ENCODE measurements around the gene KIF25. TPM values are rescaled to one million over a fixed set of nuclear protein-coding genes. Genes with fewer than 3 reads are reported as not detected.
A peak's percentile ranks its signal among the peaks of the same experiment; 100 is the strongest.

The KIF25 gene
- total and polyA plus RNA-seq, 4 experiments from 2014 or later, result not detected

DNA sequence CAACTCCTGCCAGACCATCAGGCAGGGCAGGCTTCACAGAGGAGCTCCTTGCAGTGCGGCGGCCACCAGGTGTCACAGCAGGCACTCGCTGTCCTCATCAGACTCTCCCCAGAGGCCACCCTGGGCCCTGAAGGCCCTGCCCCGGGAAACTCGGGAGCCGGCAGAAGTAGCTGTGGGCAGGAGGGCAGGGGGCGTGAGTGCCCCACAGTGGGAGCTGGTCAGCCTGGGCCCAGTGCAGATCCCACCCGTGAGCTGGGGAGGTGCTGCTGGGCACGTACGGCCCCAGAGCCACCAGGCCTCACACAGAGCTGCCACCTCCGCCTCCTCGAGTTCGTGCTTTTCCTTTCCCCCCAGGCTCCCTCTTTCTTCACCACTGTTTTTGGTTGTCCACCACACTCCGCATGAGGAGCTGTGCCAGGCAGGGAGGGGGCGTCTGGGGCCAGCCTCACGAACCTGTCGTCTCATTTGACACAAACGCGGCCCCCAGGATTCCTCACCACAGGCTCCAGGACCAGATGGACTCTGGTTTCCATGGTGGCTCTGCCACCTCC lies 47.7 kb downstream of the KIF25 start:
- Mint-ChIP-seq H3K36me3 (no peaks in the 10 kb centered on the region), H3K4me3 (no peak overlapping the region), H3K27me3 (no peaks in the 10 kb centered on the region), H3K4me1 (no peaks in the 10 kb centered on the region), H3K27ac (no peak overlapping the region), H3K9me3 (peaks cover 0 to 16% (median 9%) of the 10 kb centered on the region in 8 donors)
- CTCF ChIA-PET (ENCODE audit: partially characterized antibody), result no interaction called here
- DNase-seq, result no peak
- no peaks in the 10 kb centered on the region for H3K36me3 ChIP-seq (ENCODE audit: insufficient read depth, low read length)
- POLR2A ChIA-PET (ENCODE audit: partially characterized antibody), result no interaction called here
- no peak overlapping the region for H3K27ac ChIP-seq (ENCODE audit: low read depth, low read length)
- H3K9me3 ChIP-seq (ENCODE audit: control insufficient read depth in 1 of 2, low read length in 2 of 2), result no peaks in the 10 kb centered on the region
- H3K27me3 ChIP-seq (ENCODE audit: insufficient read depth, low read length), result no peaks in the 10 kb centered on the region
- H3K4me1 ChIP-seq (ENCODE audit: insufficient read depth, low read length), result no peaks in the 10 kb centered on the region
- H3K4me3 ChIP-seq (ENCODE audit: low read length in 2 of 2), result no peak overlapping the region
- intact Hi-C loops (cut with micrococcal nuclease), result no loop called here

DNA sequence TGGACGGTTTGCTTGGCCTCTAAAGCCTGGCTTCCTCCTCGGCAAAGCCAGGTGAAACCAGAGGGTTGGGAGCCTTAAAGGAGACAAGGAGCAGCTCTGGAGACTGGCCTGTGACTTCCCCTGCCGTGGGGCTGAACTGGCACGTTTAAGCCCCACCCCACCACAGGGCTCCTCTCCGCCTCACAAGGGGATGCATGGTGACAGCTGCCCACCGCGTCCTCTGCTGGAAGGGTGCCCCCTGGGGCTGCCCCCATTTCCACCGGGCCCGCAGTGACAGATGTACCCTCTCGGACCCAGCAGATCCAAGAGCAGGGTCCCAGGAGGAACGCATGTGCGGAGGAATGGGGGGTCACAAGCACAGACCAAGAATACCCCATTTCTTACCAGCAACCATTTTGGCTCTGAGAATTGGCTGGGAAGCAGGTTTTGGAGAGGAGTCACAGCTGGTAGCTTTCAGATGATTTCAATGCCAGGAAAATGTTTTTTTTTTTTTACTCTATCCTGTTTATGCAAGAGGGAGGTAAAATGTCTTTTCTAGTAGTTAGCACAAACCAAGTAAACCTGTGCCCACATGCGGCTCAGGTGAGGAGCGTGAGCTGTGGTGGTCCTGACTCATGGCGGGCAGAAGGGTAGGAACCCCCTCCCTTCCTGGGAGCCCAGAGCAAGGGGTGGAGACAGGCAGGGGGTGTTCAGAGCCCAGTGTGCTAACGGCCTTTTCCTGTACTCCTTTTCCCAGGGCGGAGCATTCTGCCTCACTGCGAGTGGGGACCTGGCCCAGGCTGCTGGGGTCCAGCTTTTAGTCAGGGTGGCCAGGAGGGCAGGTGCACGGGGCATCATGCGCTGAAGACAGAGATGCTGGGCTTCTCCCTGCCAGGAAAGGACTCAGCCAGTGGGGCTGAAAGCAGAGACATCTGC lies 48.5 kb downstream of the KIF25 start:
- Mint-ChIP-seq H3K27me3 (no peaks in the 10 kb centered on the region), H3K4me1 (no peaks in the 10 kb centered on the region), H3K4me3 (peak overlapping the region in 1 of 8 donors; percentile 7), H3K9me3 (peaks cover 0 to 11% (median 4%) of the 10 kb centered on the region in 8 donors), H3K36me3 (no peaks in the 10 kb centered on the region), H3K27ac (no peak overlapping the region)
- Histone ChIP-seq H3K4me3 (ENCODE audit: low read length in 2 of 2) (no peak overlapping the region), H3K4me1 (ENCODE audit: insufficient read depth, low read length) (no peaks in the 10 kb centered on the region), H3K27me3 (ENCODE audit: insufficient read depth, low read length) (no peaks in the 10 kb centered on the region), H3K9me3 (ENCODE audit: control insufficient read depth in 1 of 2, low read length in 2 of 2) (no peaks in the 10 kb centered on the region), H3K27ac (ENCODE audit: low read depth, low read length) (no peak overlapping the region), H3K36me3 (ENCODE audit: insufficient read depth, low read length) (no peaks in the 10 kb centered on the region)
- CTCF ChIA-PET (ENCODE audit: partially characterized antibody), result no interaction called here
- no peak for DNase-seq
- POLR2A ChIA-PET (ENCODE audit: partially characterized antibody), result no interaction called here
- intact Hi-C loops (cut with micrococcal nuclease), result no loop called here

DNA sequence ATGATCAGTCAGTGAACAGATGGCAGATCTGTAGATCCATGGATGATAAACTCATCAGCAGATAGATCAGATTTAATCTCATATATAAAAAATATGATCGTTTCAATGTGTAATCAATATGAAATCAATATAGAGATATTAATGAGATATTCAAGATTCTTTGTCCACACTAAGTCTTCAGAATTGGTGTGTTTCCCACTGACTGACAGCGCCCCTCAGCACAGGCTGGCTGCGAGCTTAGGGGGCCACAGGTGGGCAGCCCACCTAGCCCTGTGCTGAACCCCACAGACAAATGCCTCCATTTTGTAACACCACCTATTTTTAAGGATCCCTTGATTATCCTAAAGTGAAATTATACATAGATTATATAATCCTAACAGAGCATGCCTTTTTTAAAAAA lies 49.2 kb downstream of the KIF25 start:
- DNase-seq, result no peak
- Histone ChIP-seq H3K4me1 (ENCODE audit: insufficient read depth, low read length) (no peaks in the 10 kb centered on the region), H3K4me3 (ENCODE audit: low read length in 2 of 2) (no peak overlapping the region), H3K36me3 (ENCODE audit: insufficient read depth, low read length) (no peaks in the 10 kb centered on the region), H3K27me3 (ENCODE audit: insufficient read depth, low read length) (no peaks in the 10 kb centered on the region), H3K27ac (ENCODE audit: low read depth, low read length) (no peak overlapping the region), H3K9me3 (ENCODE audit: control insufficient read depth in 1 of 2, low read length in 2 of 2) (no peaks in the 10 kb centered on the region)
- ChIA-PET CTCF (ENCODE audit: partially characterized antibody) (no interaction called here), POLR2A (ENCODE audit: partially characterized antibody) (no interaction called here)
- Mint-ChIP-seq H3K36me3 (no peaks in the 10 kb centered on the region), H3K27me3 (no peaks in the 10 kb centered on the region), H3K9me3 (peaks cover 0 to 6% (median under 1%) of the 10 kb centered on the region in 8 donors), H3K4me3 (no peak overlapping the region), H3K27ac (no peak overlapping the region), H3K4me1 (no peaks in the 10 kb centered on the region)
- intact Hi-C loops (cut with micrococcal nuclease), result no loop called here

DNA sequence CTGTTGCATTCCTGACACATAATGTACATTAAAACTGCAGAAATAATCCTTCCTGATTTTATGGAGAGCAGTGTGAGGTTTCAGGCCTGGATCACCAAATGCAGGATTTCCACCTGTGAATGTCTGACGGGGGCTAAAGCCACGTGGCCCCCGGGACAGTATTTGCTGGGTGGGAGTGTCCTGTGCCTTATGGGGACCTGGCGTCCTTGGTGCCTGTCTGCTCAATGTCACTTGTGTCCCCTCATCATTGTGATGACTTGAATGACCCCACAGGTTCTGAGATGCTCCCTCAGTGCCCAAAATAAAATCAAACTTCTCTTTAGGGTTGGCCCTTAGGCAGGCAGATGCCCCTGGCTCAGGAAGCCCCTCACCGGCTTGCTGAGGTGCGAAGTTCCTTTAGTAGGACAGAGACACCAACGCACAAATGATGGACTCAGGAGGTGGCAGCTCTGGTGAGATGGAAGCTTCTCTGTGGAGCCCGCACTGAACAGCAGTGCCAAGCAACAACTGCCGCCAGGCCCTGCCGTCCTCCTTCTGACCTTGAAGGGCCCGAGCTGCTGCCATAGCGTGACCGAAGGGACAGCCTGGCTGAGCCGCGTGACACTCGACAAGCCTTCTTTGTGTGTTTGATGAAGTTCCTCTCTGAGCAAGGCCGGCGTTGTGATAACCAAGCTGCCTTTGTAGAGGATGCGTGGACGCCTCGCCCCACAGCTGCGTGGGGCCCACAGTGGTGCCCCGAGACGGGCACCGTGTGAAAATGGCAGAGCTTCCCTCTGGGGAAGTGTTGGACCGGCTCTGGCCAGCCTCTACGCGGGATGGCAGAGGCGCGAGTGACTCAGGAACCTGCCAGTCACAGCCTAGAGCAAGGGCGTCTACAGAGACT lies 50.6 kb downstream of the KIF25 start:
- ChIA-PET POLR2A (ENCODE audit: partially characterized antibody) (no interaction called here), CTCF (ENCODE audit: partially characterized antibody) (no interaction called here)
- Histone ChIP-seq H3K27ac (ENCODE audit: low read depth, low read length) (no peak overlapping the region), H3K4me3 (ENCODE audit: low read length in 2 of 2) (no peak overlapping the region), H3K36me3 (ENCODE audit: insufficient read depth, low read length) (no peaks in the 10 kb centered on the region), H3K27me3 (ENCODE audit: insufficient read depth, low read length) (no peaks in the 10 kb centered on the region), H3K9me3 (ENCODE audit: control insufficient read depth in 1 of 2, low read length in 2 of 2) (no peaks in the 10 kb centered on the region), H3K4me1 (ENCODE audit: insufficient read depth, low read length) (no peaks in the 10 kb centered on the region)
- intact Hi-C loops (cut with micrococcal nuclease), result no loop called here
- Mint-ChIP-seq H3K4me1 (no peaks in the 10 kb centered on the region), H3K27ac (no peak overlapping the region), H3K4me3 (no peak overlapping the region), H3K27me3 (no peaks in the 10 kb centered on the region), H3K9me3 (peaks cover 0 to 1% (median 0%) of the 10 kb centered on the region in 8 donors), H3K36me3 (no peaks in the 10 kb centered on the region)
- DNase-seq, result no peak

DNA sequence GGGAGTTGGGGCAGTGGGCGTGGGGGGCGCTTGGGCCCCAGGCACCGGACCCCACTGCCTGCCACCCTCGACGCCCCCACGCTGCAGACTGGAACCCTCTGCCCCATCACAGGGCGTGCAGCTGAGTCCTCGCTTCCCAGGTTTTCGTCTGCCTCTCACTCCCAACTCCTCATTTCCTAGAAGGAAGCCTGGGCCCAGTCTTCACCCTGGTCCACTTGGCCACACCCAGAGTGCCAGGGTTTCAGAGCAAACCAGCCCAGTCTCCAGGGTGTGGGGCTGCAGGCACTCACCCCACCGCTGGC lies 51.2 kb downstream of the KIF25 start:
- DNase-seq, result no peak
- Mint-ChIP-seq H3K9me3 (peaks cover 0 to 1% (median 0%) of the 10 kb centered on the region in 8 donors), H3K4me3 (no peak overlapping the region), H3K4me1 (no peaks in the 10 kb centered on the region), H3K27ac (no peak overlapping the region), H3K36me3 (no peaks in the 10 kb centered on the region), H3K27me3 (no peaks in the 10 kb centered on the region)
- Histone ChIP-seq H3K4me1 (ENCODE audit: insufficient read depth, low read length) (no peaks in the 10 kb centered on the region), H3K9me3 (ENCODE audit: control insufficient read depth in 1 of 2, low read length in 2 of 2) (no peaks in the 10 kb centered on the region), H3K4me3 (ENCODE audit: low read length in 2 of 2) (no peak overlapping the region), H3K36me3 (ENCODE audit: insufficient read depth, low read length) (no peaks in the 10 kb centered on the region), H3K27ac (ENCODE audit: low read depth, low read length) (no peak overlapping the region), H3K27me3 (ENCODE audit: insufficient read depth, low read length) (no peaks in the 10 kb centered on the region)
- intact Hi-C loops (cut with micrococcal nuclease), result no loop called here
- POLR2A ChIA-PET (ENCODE audit: partially characterized antibody), result no interaction called here
- CTCF ChIA-PET (ENCODE audit: partially characterized antibody), result no interaction called here

DNA sequence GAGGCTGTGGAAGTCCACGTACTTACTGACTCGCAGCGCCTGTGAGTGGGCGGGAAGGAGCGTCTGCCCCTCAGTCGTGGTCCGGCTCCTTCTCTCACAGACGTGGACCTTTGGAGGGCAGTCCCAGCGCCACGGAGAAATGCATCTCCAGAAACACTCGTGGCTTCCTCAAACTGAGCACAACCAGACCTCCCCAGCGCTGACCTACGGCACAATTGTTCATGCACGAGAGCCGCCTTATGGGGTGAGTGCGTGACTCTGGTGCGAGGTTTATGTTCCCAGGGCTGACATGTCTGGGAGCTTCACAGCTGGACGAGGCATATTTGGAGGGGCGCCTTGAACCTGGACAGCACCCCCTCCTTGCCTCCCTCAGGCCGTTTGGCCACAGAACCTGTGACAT lies 51.8 kb downstream of the KIF25 start:
- peaks cover 0 to 1% (median 0%) of the 10 kb centered on the region in 8 donors for H3K9me3 Mint-ChIP-seq

DNA sequence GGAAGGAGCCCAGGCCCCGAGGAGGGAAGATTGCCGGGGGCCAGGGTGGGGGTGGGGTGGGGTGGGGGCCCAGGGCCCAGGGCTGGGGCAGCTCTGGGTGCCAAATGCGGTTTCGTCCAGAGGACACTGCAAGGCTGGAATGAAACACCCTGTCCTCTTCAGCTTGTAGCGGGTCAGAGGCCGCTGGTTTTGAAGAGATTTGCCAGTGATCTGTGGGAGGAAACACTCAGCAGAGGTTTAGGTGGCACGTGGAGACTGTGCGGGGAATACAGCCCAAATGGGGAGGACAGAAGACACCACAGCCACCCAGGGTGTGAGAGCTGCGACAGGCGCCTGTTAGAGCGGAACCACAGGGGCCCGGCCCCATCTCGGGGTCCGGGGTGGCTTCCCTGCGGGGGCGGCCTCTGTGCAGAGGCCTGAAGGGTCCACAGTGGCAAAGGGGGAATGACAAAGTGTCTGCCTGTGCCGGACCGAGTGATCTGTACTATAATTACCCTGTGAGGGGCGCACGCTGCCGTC lies 52.3 kb downstream of the KIF25 start:
- Histone ChIP-seq H3K27ac (ENCODE audit: low read depth, low read length) (no peak overlapping the region), H3K9me3 (ENCODE audit: control insufficient read depth in 1 of 2, low read length in 2 of 2) (no peaks in the 10 kb centered on the region), H3K4me1 (ENCODE audit: insufficient read depth, low read length) (no peaks in the 10 kb centered on the region), H3K36me3 (ENCODE audit: insufficient read depth, low read length) (no peaks in the 10 kb centered on the region), H3K4me3 (ENCODE audit: low read length in 2 of 2) (no peak overlapping the region), H3K27me3 (ENCODE audit: insufficient read depth, low read length) (no peaks in the 10 kb centered on the region)
- no peak for DNase-seq
- ChIA-PET POLR2A (ENCODE audit: partially characterized antibody) (no interaction called here), CTCF (ENCODE audit: partially characterized antibody) (no interaction called here)
- H3K27me3 Mint-ChIP-seq, result no peaks in the 10 kb centered on the region
- H3K4me3 Mint-ChIP-seq, result no peak overlapping the region
- no peaks in the 10 kb centered on the region for H3K36me3 Mint-ChIP-seq
- H3K9me3 Mint-ChIP-seq, result peaks cover 0 to 1% (median 0%) of the 10 kb centered on the region in 8 donors
- intact Hi-C loops (cut with micrococcal nuclease), result no loop called here
- H3K27ac Mint-ChIP-seq, result no peak overlapping the region
- no peaks in the 10 kb centered on the region for H3K4me1 Mint-ChIP-seq

More for the DNA sequence above, 51.8 kb downstream of the KIF25 start:
- intact Hi-C loops (cut with micrococcal nuclease), result no loop called here
- no peak overlapping the region for H3K4me3 ChIP-seq (ENCODE audit: low read length in 2 of 2)
- ChIA-PET POLR2A (ENCODE audit: partially characterized antibody) (no interaction called here), CTCF (ENCODE audit: partially characterized antibody) (no interaction called here)
- Mint-ChIP-seq H3K27ac (no peak overlapping the region), H3K27me3 (no peaks in the 10 kb centered on the region), H3K4me1 (no peaks in the 10 kb centered on the region), H3K4me3 (no peak overlapping the region), H3K36me3 (no peaks in the 10 kb centered on the region)
- no peak overlapping the region for H3K27ac ChIP-seq (ENCODE audit: low read depth, low read length)
- DNase-seq, result no peak
- H3K9me3 ChIP-seq (ENCODE audit: control insufficient read depth in 1 of 2, low read length in 2 of 2), result no peaks in the 10 kb centered on the region
- no peaks in the 10 kb centered on the region for H3K27me3 ChIP-seq (ENCODE audit: insufficient read depth, low read length)
- no peaks in the 10 kb centered on the region for H3K36me3 ChIP-seq (ENCODE audit: insufficient read depth, low read length)
- H3K4me1 ChIP-seq (ENCODE audit: insufficient read depth, low read length), result no peaks in the 10 kb centered on the region
